Measurements from ENCODE around the gene MT1G. TPM values are rescaled to one million over a fixed set of nuclear protein-coding genes. Genes with fewer than 3 reads are reported as not detected.

Gene MT1G
- total RNA-seq, 1 experiment from 2014 or later = not detected

- H3K79me2 ChIP-seq (ENCODE audit: low read length) = no peaks in the 10 kb centered on the region
- peak overlapping the region; percentile 51; the same call in 1 of the 2 replicates for H3K9ac ChIP-seq (ENCODE audit: low read length)
- H3K27ac ChIP-seq (ENCODE audit: low read length) = no peak overlapping the region
- H3K27me3 ChIP-seq (ENCODE audit: low read length) = no peaks in the 10 kb centered on the region
- intact Hi-C loops (cut with micrococcal nuclease) = loop anchor here (10.0 kb wide), 1 partner anchor 54 kb away; the partner anchor contains the start of gene MT2A
- no peak for TF ChIP-seq EZH2 (IDR thresholded peaks at IDR 0.05; ENCODE audit: low read length, unreplicated experiment)
- TF ChIP-seq EZH2phosphoT487 (IDR thresholded peaks at IDR 0.05; ENCODE audit: borderline replicate concordance, low read length) = no peak
- no peak for TF ChIP-seq CTCF (conservative IDR thresholded peaks at IDR 0.05; ENCODE audit: low read depth, low read length)
- peak overlapping the region; percentile 98 for H3K4me2 ChIP-seq (ENCODE audit: low read length)
- H4K20me1 ChIP-seq (ENCODE audit: low read length) = no peaks in the 10 kb centered on the region
- peak overlapping the region; percentile 94 for H2AFZ ChIP-seq (ENCODE audit: low read length)
- H3K9me3 ChIP-seq (ENCODE audit: low read length) = no peaks in the 10 kb centered on the region
- H3K9me2 ChIP-seq (replicated peaks; ENCODE audit: low read length) = no peaks in the 10 kb centered on the region
- H3K36me3 ChIP-seq (ENCODE audit: low read depth, low read length) = no peaks in the 10 kb centered on the region
- no peaks in the 10 kb centered on the region for H3F3A ChIP-seq (ENCODE audit: low read length, unreplicated experiment)
- no peak for ATAC-seq
- H3K4me3 ChIP-seq (ENCODE audit: low read length) = peak overlapping the region; percentile 83
- CTCF ChIA-PET = interaction anchor here (0.6 kb wide), 1 partner anchor 207 kb away, joined by 3 read pairs; the partner anchor contains the start of genes NUDT21 and OGFOD1
- POLR2A ChIA-PET (ENCODE audit: unreplicated experiment) = no interaction called here
- DNase-seq = no peak
- H3K4me1 ChIP-seq (ENCODE audit: insufficient read depth, low read length) = peaks cover 9% of the 10 kb centered on the region; the same call in 1 of the 2 replicates
- no TSS peak for BruUV-seq (replicated peaks)
These were observed 9.5 kb downstream of the MT1G start for GRCh38 chr16:56658327-56658875.

GRCh38 chr16:56657555-56658326 lies 10.1 kb downstream of the MT1G start, which contains the start of gene MT1F:
MT1F (plus strand) TSS chr16:56657959; CDS start chr16:56658059, 100 bp downstream.
- Histone ChIP-seq H3K9me3 (ENCODE audit: low read length) (no peaks in the 10 kb centered on the region), H3F3A (ENCODE audit: low read length, unreplicated experiment) (no peaks in the 10 kb centered on the region), H2AFZ (ENCODE audit: low read length) (peak within 1 kb of the TSS; percentile 94), H3K9me2 (replicated peaks; ENCODE audit: low read length) (no peaks in the 10 kb centered on the region), H3K9ac (ENCODE audit: low read length) (peak within 1 kb of the TSS; percentile 51), H3K4me2 (ENCODE audit: low read length) (peak within 1 kb of the TSS; percentile 98), H3K27me3 (ENCODE audit: low read length) (no peaks in the 10 kb centered on the region), H3K36me3 (ENCODE audit: low read depth, low read length) (no peaks in the 10 kb centered on the region), H3K4me1 (ENCODE audit: insufficient read depth, low read length) (peaks cover 9% of the 10 kb centered on the region; the same call in 1 of the 2 replicates), H3K27ac (ENCODE audit: low read length) (0 out of 2 replicates have a peak within 1 kb of the TSS, but pooled peaks have one; percentile 1), H4K20me1 (ENCODE audit: low read length) (no peaks in the 10 kb centered on the region), H3K79me2 (ENCODE audit: low read length) (no peaks in the 10 kb centered on the region), H3K4me3 (ENCODE audit: low read length) (peak within 1 kb of the TSS; percentile 83)
- BruUV-seq (replicated peaks) = TSS peak; percentile 80
- POLR2A ChIA-PET (ENCODE audit: unreplicated experiment) = interaction anchor here (0.6 kb wide), 1 partner anchor 54 kb away, joined by 9 read pairs; no protein-coding TSS in a partner anchor
- TF ChIP-seq EZH2phosphoT487 (IDR thresholded peaks at IDR 0.05; ENCODE audit: borderline replicate concordance, low read length) (no peak), CTCF (conservative IDR thresholded peaks at IDR 0.05; ENCODE audit: low read depth, low read length) (no peak), EZH2 (IDR thresholded peaks at IDR 0.05; ENCODE audit: low read length, unreplicated experiment) (no peak)
- ATAC-seq = peak; percentile 94
- peak; percentile 76 for DNase-seq
- CTCF ChIA-PET = interaction anchor here (0.6 to 0.7 kb wide), 3 partner anchors 48 to 206 kb away, joined by 3 to 6 read pairs (median 5); partner anchors contain the start of genes NUDT21 and OGFOD1
- intact Hi-C loops (cut with micrococcal nuclease) = loop anchor here (10.0 kb wide), 1 partner anchor 53 kb away; the partner anchor contains the start of gene MT2A
